Activated CD4-positive, CD25-positive, alpha-beta regulatory T cell (primary cell): ENCODE results near the gene KDM4C.

Experiments
- DNase-seq, 4 experiments: peaks; one replicate each; lab custom pipeline; 2025; lab: John Stamatoyannopoulos, UW

KDM4C gene

GRCh38 chr9:6869081-6869948, 111.5 kb downstream of the KDM4C start:
- no peak for DNase-seq

GRCh38 chr9:6870149-6870548, 112.4 kb downstream of the KDM4C start:
- no peak for DNase-seq

GRCh38 chr9:6870650-6871477, 113.1 kb downstream of the KDM4C start:
- no peak for DNase-seq

GRCh38 chr9:6873857-6874256, 116.1 kb downstream of the KDM4C start:
- no peak for DNase-seq

- no peak for DNase-seq
These were observed 118.6 kb downstream of the KDM4C start for GRCh38 chr9:6876195-6876894.

GRCh38 chr9:6877671-6878161, 119.9 kb downstream of the KDM4C start:
- no peak for DNase-seq

- DNase-seq: no peak
These were observed 122.9 kb downstream of the KDM4C start for GRCh38 chr9:6880626-6881025.

- DNase-seq: no peak
These were observed 126.3 kb downstream of the KDM4C start for GRCh38 chr9:6884101-6884500.

- no peak for DNase-seq
These were observed 127.2 kb downstream of the KDM4C start for GRCh38 chr9:6884990-6885389.

- DNase-seq: no peak
These were observed 129.3 kb downstream of the KDM4C start for GRCh38 chr9:6887051-6887450.

GRCh38 chr9:6889868-6890267, 132.1 kb downstream of the KDM4C start:
- no peak for DNase-seq

GRCh38 chr9:6893350-6894131, 135.8 kb downstream of the KDM4C start:
- no peak for DNase-seq

GRCh38 chr9:6894135-6894534, 136.4 kb downstream of the KDM4C start:
- no peak for DNase-seq

GRCh38 chr9:6895754-6896153, 138.0 kb downstream of the KDM4C start:
- DNase-seq: no peak

- no peak for DNase-seq
These were observed 138.8 kb downstream of the KDM4C start for GRCh38 chr9:6896562-6896961.

- no peak for DNase-seq
These were observed 139.5 kb downstream of the KDM4C start for GRCh38 chr9:6897207-6897822.

GRCh38 chr9:6897898-6898302, 140.1 kb downstream of the KDM4C start:
- no peak for DNase-seq

- no peak for DNase-seq
These were observed 141.5 kb downstream of the KDM4C start for GRCh38 chr9:6899274-6899673.

- no peak for DNase-seq
These were observed 142.7 kb downstream of the KDM4C start for GRCh38 chr9:6900440-6900883.

GRCh38 chr9:6901180-6901579, 143.4 kb downstream of the KDM4C start:
- DNase-seq: no peak

GRCh38 chr9:6902423-6902822, 144.7 kb downstream of the KDM4C start:
- DNase-seq: no peak
